ENCODE results near the gene SDHAF1. TPM values are rescaled to one million over a fixed set of nuclear protein-coding genes. Genes with fewer than 3 reads are reported as not detected.

SDHAF1 gene
- total RNA-seq, 4 donors from 2014 or later = 17.6 to 40.1 (median 29.6) TPM

- Histone ChIP-seq H3K27me3 (no peaks in the 10 kb centered on the region), H3K9me3 (no peaks in the 10 kb centered on the region), H3K4me3 (no peak overlapping the region), H3K36me3 (peaks cover 0 to 75% (median 4%) of the 10 kb centered on the region in 3 donors), H3K27ac (no peak overlapping the region), H3K4me1 (no peaks in the 10 kb centered on the region)
- intact Hi-C loops (cut with DNase I) = no loop called here
- WGBS, 2 donors = 31 to 80% methylated on average over 1 of the region's 1 CpG
- TF ChIP-seq CTCF (IDR thresholded peaks at IDR 0.05) = no peak
- TF ChIP-seq POLR2A (IDR thresholded peaks at IDR 0.05) = no peak
- no peak for DNase-seq
Measured at GRCh38 chr19:36025541-36025940, 30.6 kb downstream of the SDHAF1 start.

- DNase-seq = no peak
- WGBS, 2 donors = 90 to 93% methylated on average over 26 to 33 of the region's 49 CpGs
- H3K36me3 ChIP-seq = peaks cover 0 to 72% (median 4%) of the 10 kb centered on the region in 3 donors
- H3K4me3 ChIP-seq = no peak overlapping the region
- intact Hi-C loops (cut with DNase I) = no loop called here
- H3K27ac ChIP-seq = no peak overlapping the region
- no peaks in the 10 kb centered on the region for H3K27me3 ChIP-seq
- no peaks in the 10 kb centered on the region for H3K4me1 ChIP-seq
- no peak for TF ChIP-seq POLR2A (IDR thresholded peaks at IDR 0.05)
- no peak for TF ChIP-seq CTCF (IDR thresholded peaks at IDR 0.05)
- H3K9me3 ChIP-seq = no peaks in the 10 kb centered on the region
Measured at GRCh38 chr19:36026091-36026876, 31.3 kb downstream of the SDHAF1 start.

GRCh38 chr19:36027696-36028095, 32.7 kb downstream of the SDHAF1 start:
- no peak for DNase-seq
- H3K36me3 ChIP-seq = peaks cover 0 to 58% (median 4%) of the 10 kb centered on the region in 3 donors

GRCh38 chr19:36028313-36029041, 33.5 kb downstream of the SDHAF1 start:
- Histone ChIP-seq H3K27ac (no peak overlapping the region), H3K4me1 (peaks cover 0 to 17% (median 12%) of the 10 kb centered on the region in 3 donors), H3K9me3 (no peaks in the 10 kb centered on the region), H3K36me3 (peaks cover 0 to 50% (median 4%) of the 10 kb centered on the region in 3 donors), H3K4me3 (no peak overlapping the region), H3K27me3 (no peaks in the 10 kb centered on the region)
- intact Hi-C loops (cut with DNase I) = no loop called here
- no peak for DNase-seq
- WGBS, 2 donors = 69 to 80% methylated on average over 10 of the region's 10 CpGs
- TF ChIP-seq CTCF (IDR thresholded peaks at IDR 0.05) = no peak
- TF ChIP-seq POLR2A (IDR thresholded peaks at IDR 0.05) = no peak

More at GRCh38 chr19:36027696-36028095, 32.7 kb downstream of the SDHAF1 start:
- Histone ChIP-seq H3K27ac (no peak overlapping the region), H3K9me3 (no peaks in the 10 kb centered on the region), H3K27me3 (no peaks in the 10 kb centered on the region), H3K4me3 (no peak overlapping the region), H3K4me1 (peaks cover 0 to 11% (median 8%) of the 10 kb centered on the region in 3 donors)
- TF ChIP-seq CTCF (IDR thresholded peaks at IDR 0.05) (no peak), POLR2A (IDR thresholded peaks at IDR 0.05) (no peak)
- intact Hi-C loops (cut with DNase I) = no loop called here
- 91 to 97% methylated on average over 6 of the region's 6 CpGs for WGBS, 2 donors
